Measurements from ENCODE around the gene ZNF292.
"Not testable (repeated sequence)": the region's sequence is repeated elsewhere in the genome, so short reads cannot be mapped to it uniquely, and the experiment has no call there.

ZNF292 gene

GRCh38 chr6:87222676-87223075 is 67.3 kb downstream of the ZNF292 start:
- DNase-seq, result no peak

- DNase-seq, result no peak
Observed at GRCh38 chr6:87224971-87225370, 69.6 kb downstream of the ZNF292 start.

- no peak for DNase-seq
Observed at GRCh38 chr6:87225511-87225910, 70.1 kb downstream of the ZNF292 start.

GRCh38 chr6:87225937-87226336 is 70.6 kb downstream of the ZNF292 start:
- DNase-seq, result no peak

- no peak for DNase-seq
Observed at GRCh38 chr6:87230801-87231200, 75.4 kb downstream of the ZNF292 start.

- no peak for DNase-seq
Observed at GRCh38 chr6:87237804-87238203, 82.4 kb downstream of the ZNF292 start.

- not testable (repeated sequence) for DNase-seq
Observed at GRCh38 chr6:87239098-87239635, 83.8 kb downstream of the ZNF292 start.

- DNase-seq, result no peak
Observed at GRCh38 chr6:87241304-87241703, 85.9 kb downstream of the ZNF292 start.

- no peak for DNase-seq
Observed at GRCh38 chr6:87242311-87242710, 86.9 kb downstream of the ZNF292 start.

- no peak for DNase-seq
Observed at GRCh38 chr6:87243812-87244211, 88.4 kb downstream of the ZNF292 start.

- no peak for DNase-seq
Observed at GRCh38 chr6:87244380-87244779, 89.0 kb downstream of the ZNF292 start.

GRCh38 chr6:87250019-87250418 is 94.7 kb downstream of the ZNF292 start:
- no peak for DNase-seq

- no peak for DNase-seq
Observed at GRCh38 chr6:87251225-87251624, 95.9 kb downstream of the ZNF292 start.

GRCh38 chr6:87251725-87252124 is 96.4 kb downstream of the ZNF292 start:
- no peak for DNase-seq

GRCh38 chr6:87257046-87257445 is 101.7 kb downstream of the ZNF292 start:
- DNase-seq, result no peak

GRCh38 chr6:87257565-87257964 is 102.2 kb downstream of the ZNF292 start:
- no peak for DNase-seq

GRCh38 chr6:87257975-87258374 is 102.6 kb downstream of the ZNF292 start:
- DNase-seq, result no peak

GRCh38 chr6:87259791-87260190 is 104.4 kb downstream of the ZNF292 start:
- DNase-seq, result no peak

- no peak for DNase-seq
Observed at GRCh38 chr6:87261534-87261933, 106.2 kb downstream of the ZNF292 start.

GRCh38 chr6:87264481-87264880 is 109.1 kb downstream of the ZNF292 start:
- no peak for DNase-seq

- DNase-seq, result no peak
Observed at GRCh38 chr6:87274660-87275274, 119.4 kb downstream of the ZNF292 start.

GRCh38 chr6:87276624-87277023 is 121.3 kb downstream of the ZNF292 start:
- no peak for DNase-seq

- DNase-seq, result no peak
Observed at GRCh38 chr6:87277123-87277522, 121.8 kb downstream of the ZNF292 start.

GRCh38 chr6:87279196-87279595 is 123.8 kb downstream of the ZNF292 start:
- no peak for DNase-seq

GRCh38 chr6:87281426-87281825 is 126.1 kb downstream of the ZNF292 start:
- DNase-seq, result no peak
